Astrocyte (in vitro differentiated cells and primary cell): ENCODE results near the gene FOXC2. TPM values are rescaled to one million over a fixed set of nuclear protein-coding genes. Genes with fewer than 3 reads are reported as not detected.

Experiments
- DNase-seq: peaks from one replicate; pipeline ENCODE4 v3.0.0-alpha.2; 2010; ENCODE audit warnings: low read depth
- FAIRE-seq: peaks from 2 replicates; lab custom pipeline; 2011; peaks lifted over from hg19 to GRCh38; lab: Jason Lieb, UNC
- H2AFZ ChIP-seq: 2 replicates; pipeline ENCODE4 v1.6.0; 2012; ENCODE audit warnings: low read depth, low read length, inconsistent platforms
- H3K27ac ChIP-seq: 2 replicates; pipeline ENCODE4 v1.5.1; 2011; ENCODE audit warnings: low read depth, low read length, inconsistent platforms
- H3K27me3 ChIP-seq: 2 replicates; pipeline ENCODE4 v1.6.0; 2011; ENCODE audit warnings: low read length, inconsistent platforms; ENCODE audit not compliant: insufficient read depth
- H3K36me3 ChIP-seq: 2 replicates; pipeline ENCODE4 v1.5.1; 2011; ENCODE audit warnings: low read length, inconsistent platforms; ENCODE audit not compliant: insufficient read depth
- H3K4me1 ChIP-seq: 2 replicates; pipeline ENCODE4 v1.5.1; 2011; ENCODE audit warnings: low read length, inconsistent platforms; ENCODE audit not compliant: insufficient read depth
- H3K4me2 ChIP-seq: 2 replicates; pipeline ENCODE4 v1.6.0; 2012; ENCODE audit warnings: low read length, inconsistent platforms
- H3K4me3 ChIP-seq: 2 replicates; pipeline ENCODE4 v1.5.1; 2011; ENCODE audit warnings: low read depth, mild to moderate bottlenecking, low read length, inconsistent platforms; ENCODE audit not compliant: insufficient read depth
- H3K79me2 ChIP-seq: 2 replicates; pipeline ENCODE4 v1.6.0; 2012; ENCODE audit warnings: mild to moderate bottlenecking, low read length, inconsistent platforms; ENCODE audit not compliant: insufficient read depth
- H3K9ac ChIP-seq: 2 replicates; pipeline ENCODE4 v1.6.0; 2012; ENCODE audit warnings: mild to moderate bottlenecking, low read length, inconsistent platforms
- H3K9me3 ChIP-seq: 2 replicates; pipeline ENCODE4 v1.5.1; 2012; ENCODE audit warnings: low read depth, mild to moderate bottlenecking, low read length, inconsistent platforms; ENCODE audit not compliant: insufficient read depth
- H4K20me1 ChIP-seq: 2 replicates; pipeline ENCODE4 v1.6.0; 2012; ENCODE audit warnings: low read length, inconsistent platforms; ENCODE audit not compliant: insufficient read depth
- H3K27ac Mint-ChIP-seq: one replicate; pipeline ENCODE4 v1.8.0; 2021; ENCODE audit warnings: mild to moderate bottlenecking, mixed read lengths; ENCODE audit not compliant: unreplicated experiment
- H3K27me3 Mint-ChIP-seq: one replicate; pipeline ENCODE4 v1.8.0; 2021; ENCODE audit warnings: low read depth, mixed read lengths; ENCODE audit not compliant: unreplicated experiment
- H3K36me3 Mint-ChIP-seq: one replicate; pipeline ENCODE4 v1.8.0; 2021; ENCODE audit warnings: low read depth, mixed read lengths; ENCODE audit not compliant: unreplicated experiment
- H3K4me1 Mint-ChIP-seq: one replicate; pipeline ENCODE4 v1.8.0; 2021; ENCODE audit warnings: low read depth, mixed read lengths; ENCODE audit not compliant: unreplicated experiment
- H3K4me3 Mint-ChIP-seq: one replicate; pipeline ENCODE4 v1.8.0; 2021; ENCODE audit warnings: mild to moderate bottlenecking, moderate library complexity, mixed read lengths; ENCODE audit not compliant: unreplicated experiment
- H3K9me3 Mint-ChIP-seq: one replicate; pipeline ENCODE4 v1.8.0; 2021; ENCODE audit warnings: mild to moderate bottlenecking, mixed read lengths; ENCODE audit not compliant: unreplicated experiment
- CTCF ChIP-seq: IDR thresholded peaks from 2 replicates; pipeline ENCODE4 v1.5.1; 2011; ENCODE audit warnings: low read depth, mild to moderate bottlenecking, inconsistent platforms, low read length, moderate library complexity; ENCODE audit not compliant: insufficient read depth
- EZH2 ChIP-seq: IDR thresholded peaks from 2 replicates; pipeline ENCODE4 v1.6.1; 2012; ENCODE audit warnings: mild to moderate bottlenecking, low read length, inconsistent platforms; ENCODE audit not compliant: insufficient read depth
- total RNA-seq: library from RNA; stranded (reverse); gene quantifications from 2 replicates; pipeline ENCODE4 v1.2.1, GENCODE V29; 2021

The FOXC2 gene
- total RNA-seq, 1 donor from 2014 or later, result 15.8 TPM

- H3K36me3 ChIP-seq, result peaks cover 15% of the 10 kb centered on the region
These were observed 17.3 kb upstream of the FOXC2 start for GRCh38 chr16:86549076-86549892.

GRCh38 chr16:86549893-86550190 is 16.8 kb upstream of the FOXC2 start:
- no peak overlapping the region for H3K4me3 ChIP-seq
- H3K36me3 ChIP-seq, result peaks cover 15% of the 10 kb centered on the region
- Mint-ChIP-seq H3K27me3 (no peaks in the 10 kb centered on the region), H3K36me3 (peaks cover 8% of the 10 kb centered on the region), H3K27ac (no peak overlapping the region), H3K4me3 (no peak overlapping the region), H3K9me3 (no peaks in the 10 kb centered on the region), H3K4me1 (no peaks in the 10 kb centered on the region)
- no peak overlapping the region for H3K9ac ChIP-seq
- no peak overlapping the region for H3K4me2 ChIP-seq
- no peak for DNase-seq
- peaks cover 6% of the 10 kb centered on the region for H3K4me1 ChIP-seq
- no peak overlapping the region for H2AFZ ChIP-seq
- H3K9me3 ChIP-seq, result no peaks in the 10 kb centered on the region
- no peak for TF ChIP-seq CTCF
- TF ChIP-seq EZH2, result no peak
- FAIRE-seq, result no peak
- peaks cover 20% of the 10 kb centered on the region for H3K79me2 ChIP-seq
- no peaks in the 10 kb centered on the region for H3K27me3 ChIP-seq
- H4K20me1 ChIP-seq, result peaks cover 10% of the 10 kb centered on the region
- H3K27ac ChIP-seq, result no peak overlapping the region

More at GRCh38 chr16:86549076-86549892, 17.3 kb upstream of the FOXC2 start:
- TF ChIP-seq CTCF (no peak), EZH2 (no peak)
- Mint-ChIP-seq H3K27me3 (no peaks in the 10 kb centered on the region), H3K9me3 (no peaks in the 10 kb centered on the region), H3K36me3 (peaks cover 10% of the 10 kb centered on the region), H3K4me1 (no peaks in the 10 kb centered on the region), H3K27ac (no peak overlapping the region), H3K4me3 (no peak overlapping the region)
- H3K4me3 ChIP-seq, result no peak overlapping the region
- FAIRE-seq (no peak), DNase-seq (no peak)
- no peaks in the 10 kb centered on the region for H3K27me3 ChIP-seq
- peaks cover 2% of the 10 kb centered on the region for H3K4me1 ChIP-seq
- no peak overlapping the region for H3K4me2 ChIP-seq
- H3K9ac ChIP-seq, result no peak overlapping the region
- peaks cover 14% of the 10 kb centered on the region for H3K79me2 ChIP-seq
- peaks cover 11% of the 10 kb centered on the region for H4K20me1 ChIP-seq
- no peaks in the 10 kb centered on the region for H3K9me3 ChIP-seq
- no peak overlapping the region for H2AFZ ChIP-seq
- no peak overlapping the region for H3K27ac ChIP-seq

GRCh38 chr16:86550281-86550680 is 16.3 kb upstream of the FOXC2 start:
- H3K4me3 Mint-ChIP-seq, result no peak overlapping the region
- H3K36me3 Mint-ChIP-seq, result peaks cover 6% of the 10 kb centered on the region
- Histone ChIP-seq H3K79me2 (peaks cover 21% of the 10 kb centered on the region), H3K4me2 (no peak overlapping the region), H3K27ac (no peak overlapping the region), H3K4me1 (peaks cover 7% of the 10 kb centered on the region), H3K9me3 (no peaks in the 10 kb centered on the region), H3K4me3 (no peak overlapping the region), H2AFZ (no peak overlapping the region), H3K27me3 (no peaks in the 10 kb centered on the region), H3K36me3 (peaks cover 15% of the 10 kb centered on the region), H4K20me1 (peaks cover 6% of the 10 kb centered on the region), H3K9ac (no peak overlapping the region)
- FAIRE-seq (no peak), DNase-seq (no peak)
- no peaks in the 10 kb centered on the region for H3K9me3 Mint-ChIP-seq
- no peak overlapping the region for H3K27ac Mint-ChIP-seq
- H3K27me3 Mint-ChIP-seq, result no peaks in the 10 kb centered on the region
- no peaks in the 10 kb centered on the region for H3K4me1 Mint-ChIP-seq
- no peak for TF ChIP-seq EZH2
- no peak for TF ChIP-seq CTCF
